ENCODE results near the gene ARID1B.

DNA sequence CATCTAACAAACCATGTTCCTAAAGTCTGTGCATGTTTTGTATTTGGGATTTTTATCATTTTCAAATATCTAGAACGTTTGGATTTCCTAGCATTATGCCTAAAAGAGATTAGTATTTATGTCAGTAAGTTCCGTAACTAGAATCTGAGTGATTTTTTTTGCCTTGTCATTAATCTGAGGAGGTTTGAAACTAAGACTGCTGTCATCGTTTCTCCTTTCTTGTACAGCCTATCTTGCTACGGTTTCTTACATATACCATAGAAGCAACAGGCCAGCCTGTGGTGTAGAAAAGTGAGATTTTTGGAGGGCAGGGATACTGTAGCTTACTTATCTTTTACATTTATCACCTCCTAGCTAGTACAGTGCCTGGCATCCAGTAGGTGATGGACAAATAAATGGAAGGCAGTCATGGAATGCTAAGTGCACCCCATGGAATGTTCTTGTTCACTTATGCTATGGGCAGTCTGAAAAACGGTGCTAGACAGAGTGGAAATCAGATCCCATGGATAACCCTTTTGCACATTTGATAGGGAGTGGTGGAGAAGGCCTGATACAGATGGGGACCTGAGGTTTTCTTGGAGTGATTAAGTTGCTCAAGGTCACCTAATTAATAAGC lies 93.9 kb downstream of the ARID1B start:
- TF ChIP-seq, protein P1, sequence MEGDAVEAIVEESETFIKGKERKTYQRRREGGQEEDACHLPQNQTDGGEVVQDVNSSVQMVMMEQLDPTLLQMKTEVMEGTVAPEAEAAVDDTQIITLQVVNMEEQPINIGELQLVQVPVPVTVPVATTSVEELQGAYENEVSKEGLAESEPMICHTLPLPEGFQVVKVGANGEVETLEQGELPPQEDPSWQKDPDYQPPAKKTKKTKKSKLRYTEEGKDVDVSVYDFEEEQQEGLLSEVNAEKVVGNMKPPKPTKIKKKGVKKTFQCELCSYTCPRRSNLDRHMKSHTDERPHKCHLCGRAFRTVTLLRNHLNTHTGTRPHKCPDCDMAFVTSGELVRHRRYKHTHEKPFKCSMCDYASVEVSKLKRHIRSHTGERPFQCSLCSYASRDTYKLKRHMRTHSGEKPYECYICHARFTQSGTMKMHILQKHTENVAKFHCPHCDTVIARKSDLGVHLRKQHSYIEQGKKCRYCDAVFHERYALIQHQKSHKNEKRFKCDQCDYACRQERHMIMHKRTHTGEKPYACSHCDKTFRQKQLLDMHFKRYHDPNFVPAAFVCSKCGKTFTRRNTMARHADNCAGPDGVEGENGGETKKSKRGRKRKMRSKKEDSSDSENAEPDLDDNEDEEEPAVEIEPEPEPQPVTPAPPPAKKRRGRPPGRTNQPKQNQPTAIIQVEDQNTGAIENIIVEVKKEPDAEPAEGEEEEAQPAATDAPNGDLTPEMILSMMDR (conservative IDR thresholded peaks at IDR 0.05; ENCODE audit: low read depth, low read length) = no peak
- TF ChIP-seq CEBPB (IDR thresholded peaks at IDR 0.05; ENCODE audit: low read depth, low read length) = no peak
- TF ChIP-seq POLR2A (IDR thresholded peaks at IDR 0.05; ENCODE audit: low read depth, low read length) = no peak

Data from IMR-90 (cell line).